IMR-90 (cell line): ENCODE measurements around the gene MRTFA. TPM values are rescaled to one million over a fixed set of nuclear protein-coding genes. Genes with fewer than 3 reads are reported as not detected.

Experiments
- ATAC-seq: fragments of 200-7000 bp; cut with Tn5 transposase; 2 replicates; pipeline ENCODE4 v1.9.1; 2020; ENCODE audit warnings: low read depth, mild to moderate bottlenecking, moderate library complexity
- BruUV-seq: library from RNA; stranded (reverse); fragments of 400-500 nt; replicated peaks from 2 replicates; lab custom pipeline; 2021; lab: Mats Ljungman, UMichigan
- CTCF ChIA-PET: fragments of 300-600 bp; formaldehyde crosslinking; extraction: SDS; loops from one replicate; lab custom pipeline; 2021; ENCODE audit warnings: antibody characterized with exemption; lab: Yijun Ruan, JAX
- POLR2A ChIA-PET: fragments of 300-600 bp; sonication (Branson Sonifier 250); formaldehyde crosslinking; loops from one replicate; lab custom pipeline; 2022; ENCODE audit warnings: antibody characterized with exemption; ENCODE audit not compliant: unreplicated experiment; lab: Charles Lee
- DNase-seq: peaks from one replicate; pipeline ENCODE4 v3.0.0; 2013
- H2AFZ ChIP-seq: replicated peaks from 2 replicates; pipeline ENCODE3; 2013; ENCODE audit warnings: low read length, mild to moderate bottlenecking; ENCODE audit not compliant: poor library complexity
- H2AK5ac ChIP-seq: 2 replicates; pipeline ENCODE4 v1.6.1; 2013; ENCODE audit warnings: low read depth, low read length, inconsistent platforms
- H2AK9ac ChIP-seq: replicated peaks from 2 replicates; pipeline ENCODE3; 2013; ENCODE audit warnings: mild to moderate bottlenecking, low read depth, low read length, moderate library complexity; ENCODE audit not compliant: poor library complexity
- H2BK120ac ChIP-seq: 2 replicates; pipeline ENCODE4 v1.6.1; 2013; ENCODE audit warnings: low read depth, low read length, inconsistent platforms
- H2BK15ac ChIP-seq: 3 replicates; pipeline ENCODE4 v1.6.1; 2013; ENCODE audit warnings: low read depth, low read length, inconsistent platforms
- H2BK20ac ChIP-seq: 2 replicates; pipeline ENCODE4 v1.6.1; 2013; ENCODE audit warnings: low read depth, mild to moderate bottlenecking, inconsistent platforms, low read length, moderate library complexity
- H2BK5ac ChIP-seq: 2 replicates; pipeline ENCODE4 v1.6.1; 2013; ENCODE audit warnings: mild to moderate bottlenecking, low read depth, low read length, inconsistent platforms; ENCODE audit not compliant: poor library complexity, severe bottlenecking
- H3K14ac ChIP-seq: replicated peaks from 2 replicates; pipeline ENCODE4 v1.6.1; 2013; ENCODE audit warnings: low read depth, low read length, inconsistent platforms
- H3K18ac ChIP-seq: 2 replicates; pipeline ENCODE4 v1.6.1; 2013; ENCODE audit warnings: low read depth, low read length, control low read depth
- H3K23ac ChIP-seq: 2 replicates; pipeline ENCODE4 v1.6.1; 2013; ENCODE audit warnings: low read depth, low read length, inconsistent platforms
- H3K27ac ChIP-seq: 2 replicates; pipeline ENCODE4 v1.5.1; 2013; ENCODE audit warnings: mild to moderate bottlenecking, control low read depth, low read length; ENCODE audit not compliant: insufficient read depth
- H3K27me3 ChIP-seq: 2 replicates; pipeline ENCODE4 v1.6.1; 2013; ENCODE audit warnings: low read length; ENCODE audit not compliant: control insufficient read depth, insufficient read depth
- H3K36me3 ChIP-seq: 2 replicates; pipeline ENCODE4 v1.6.1; 2013; ENCODE audit warnings: low read length, mixed read lengths; ENCODE audit not compliant: control insufficient read depth, insufficient read depth
- H3K4ac ChIP-seq: 2 replicates; pipeline ENCODE4 v1.6.1; 2013; ENCODE audit warnings: low read depth, low read length, inconsistent platforms
- H3K4me1 ChIP-seq: 2 replicates; pipeline ENCODE4 v1.6.1; 2013; ENCODE audit warnings: low read length, mixed read lengths; ENCODE audit not compliant: control insufficient read depth, insufficient read depth
- H3K4me2 ChIP-seq: 2 replicates; pipeline ENCODE4 v1.6.1; 2013; ENCODE audit warnings: low read depth, mild to moderate bottlenecking, control low read depth, low read length, moderate library complexity
- H3K4me3 ChIP-seq: 2 replicates; pipeline ENCODE4 v1.5.1; 2013; ENCODE audit warnings: low read depth, mild to moderate bottlenecking, control low read depth, low read length, moderate library complexity; ENCODE audit not compliant: insufficient read depth
- H3K56ac ChIP-seq: 2 replicates; pipeline ENCODE4 v1.6.1; 2013; ENCODE audit warnings: low read length, inconsistent platforms; ENCODE audit not compliant: insufficient read depth; ENCODE audit errors: extremely low read depth
- H3K79me1 ChIP-seq, 2 experiments: 2 replicates each; pipeline ENCODE4 v1.6.1; 2013; ENCODE audit warnings: low read length in 2 of 2, inconsistent platforms in 1 of 2, low read depth in 1 of 2
- H3K9ac ChIP-seq: 2 replicates; pipeline ENCODE4 v1.6.1; 2013; ENCODE audit warnings: low read depth, low read length, control low read depth
- H3K9me1 ChIP-seq: 2 replicates; pipeline ENCODE4 v1.6.1; 2013; ENCODE audit warnings: low read length, inconsistent platforms; ENCODE audit not compliant: insufficient read depth
- H3K9me3 ChIP-seq: 2 replicates; pipeline ENCODE4 v1.6.1; 2013; ENCODE audit warnings: low read length; ENCODE audit not compliant: control insufficient read depth, insufficient read depth
- H4K20me1 ChIP-seq: 2 replicates; pipeline ENCODE4 v1.6.1; 2013; ENCODE audit warnings: low read length, inconsistent platforms; ENCODE audit not compliant: insufficient read depth
- H4K5ac ChIP-seq: 2 replicates; pipeline ENCODE4 v1.6.1; 2013; ENCODE audit warnings: mild to moderate bottlenecking, low read depth, low read length, control low read depth
- H4K8ac ChIP-seq, 2 experiments: 2 replicates each; pipeline ENCODE4 v1.6.1; 2013; ENCODE audit warnings: low read depth in 2 of 2, low read length in 2 of 2, control low read depth in 1 of 2, inconsistent platforms in 1 of 2
- H4K91ac ChIP-seq: 2 replicates; pipeline ENCODE4 v1.6.1; 2013; ENCODE audit warnings: low read depth, low read length, inconsistent platforms; ENCODE audit not compliant: insufficient read depth
- BHLHE40 ChIP-seq: fragments of 150-350 bp; IDR thresholded peaks from 2 replicates; pipeline ENCODE4 v1.6.1; 2016; ENCODE audit warnings: mild to moderate bottlenecking, low read depth, low read length
- CEBPB ChIP-seq: IDR thresholded peaks from 2 replicates; pipeline ENCODE4 v1.6.1; 2012; ENCODE audit warnings: low read depth, low read length, improper control_type of control experiment
- CHD1 ChIP-seq: IDR thresholded peaks from 2 replicates; pipeline ENCODE4 v1.6.1; 2012; ENCODE audit warnings: low read depth, low read length, improper control_type of control experiment
- FOS ChIP-seq: fragments of 150-350 bp; IDR thresholded peaks from 2 replicates; pipeline ENCODE4 v1.6.1; 2016; ENCODE audit warnings: low read depth, low read length
- MXI1 ChIP-seq: IDR thresholded peaks from 2 replicates; pipeline ENCODE4 v1.6.1; 2012; ENCODE audit warnings: low read depth, mild to moderate bottlenecking, low read length, moderate library complexity, borderline replicate concordance
- NFE2L2 ChIP-seq: fragments of 150-350 bp; IDR thresholded peaks from 2 replicates; pipeline ENCODE4 v1.6.1; 2016; ENCODE audit warnings: low read depth, mild to moderate bottlenecking, low read length
- POLR2A ChIP-seq: IDR thresholded peaks from 2 replicates; pipeline ENCODE4 v1.6.1; 2012; ENCODE audit warnings: mild to moderate bottlenecking, low read depth, low read length
- RAD21 ChIP-seq: IDR thresholded peaks from 2 replicates; pipeline ENCODE4 v1.6.1; 2012; ENCODE audit warnings: low read length, improper control_type of control experiment
- RFX5 ChIP-seq: IDR thresholded peaks from 2 replicates; pipeline ENCODE4 v1.8.0; 2012; ENCODE audit warnings: low read depth, mild to moderate bottlenecking, low read length, moderate library complexity
- SMC3 ChIP-seq: fragments of 150-350 bp; IDR thresholded peaks from 2 replicates; pipeline ENCODE4 v1.6.1; 2016; ENCODE audit warnings: low read depth, mild to moderate bottlenecking, antibody characterized with exemption, low read length, moderate library complexity
- whole genome bisulfite sequencing, 2 experiments: methylation state at CpG; one replicate each; pipeline versions ENCODE4 v1.1.5 to v1.1.7; 2013; ENCODE audit warnings: missing lambda C conversion rate in 2 of 2; ENCODE audit not compliant: insufficient read length in 1 of 2; ENCODE audit errors: extremely low coverage in 2 of 2; 5-methylcytosine and 5-hydroxymethylcytosine counted together
- dilution Hi-C: fragments of 300-500 bp; cut with HindIII; formaldehyde crosslinking; loops from one replicate; pipeline ENCODE4 v1.14.3; 2018; ENCODE audit warnings: low sequenced_read_pairs; ENCODE audit not compliant: unreplicated experiment
- in situ Hi-C: fragments of 300-500 bp; cut with MboI; formaldehyde crosslinking; loops from 3 replicates; pipeline ENCODE4 v1.14.3; 2019; ENCODE audit warnings: low sequenced_read_pairs, inconsistent platforms, mixed read lengths
- intact Hi-C: fragments of 100-400 bp; cut with micrococcal nuclease; formaldehyde crosslinking; loops from 2 replicates; pipeline ENCODE4 v1.10.0; 2022
- polyA plus RNA-seq, 3 experiments: library from polyadenylated mRNA; depleted of rRNA; stranded (reverse); fragments of >200 nt; gene quantifications; 2 replicates each; pipeline ENCODE4 v1.2.3, GENCODE V29; 2012; ENCODE audit warnings: low replicate concordance in 1 of 3
- total RNA-seq: library from RNA; depleted of rRNA; stranded (reverse); fragments of >200 nt; gene quantifications from 2 replicates; pipeline ENCODE4 v1.2.3, GENCODE V29; 2012
- TF ChIP-seq, protein P1 (sequence below): fragments of 150-350 bp; IDR thresholded peaks from 2 replicates; pipeline ENCODE4 v1.6.1; 2016; ENCODE audit warnings: low read depth, mild to moderate bottlenecking, low read length, moderate library complexity, borderline replicate concordance
- TF ChIP-seq, protein P2 (sequence below): conservative IDR thresholded peaks from 2 replicates; pipeline ENCODE4 v1.5.1; 2012; ENCODE audit warnings: mild to moderate bottlenecking, low read depth, low read length, improper control_type of control experiment
- TF ChIP-seq, protein P3 (sequence below): fragments of 150-350 bp; IDR thresholded peaks from 2 replicates; pipeline ENCODE4 v1.6.1; 2017; ENCODE audit warnings: mild to moderate bottlenecking, antibody characterized with exemption, low read length, low read depth

MRTFA gene
- total and polyA plus RNA-seq, 2 of the 4 experiments (the other 2 are of a cell fraction) = 12.5 to 17.2 TPM

DNA sequence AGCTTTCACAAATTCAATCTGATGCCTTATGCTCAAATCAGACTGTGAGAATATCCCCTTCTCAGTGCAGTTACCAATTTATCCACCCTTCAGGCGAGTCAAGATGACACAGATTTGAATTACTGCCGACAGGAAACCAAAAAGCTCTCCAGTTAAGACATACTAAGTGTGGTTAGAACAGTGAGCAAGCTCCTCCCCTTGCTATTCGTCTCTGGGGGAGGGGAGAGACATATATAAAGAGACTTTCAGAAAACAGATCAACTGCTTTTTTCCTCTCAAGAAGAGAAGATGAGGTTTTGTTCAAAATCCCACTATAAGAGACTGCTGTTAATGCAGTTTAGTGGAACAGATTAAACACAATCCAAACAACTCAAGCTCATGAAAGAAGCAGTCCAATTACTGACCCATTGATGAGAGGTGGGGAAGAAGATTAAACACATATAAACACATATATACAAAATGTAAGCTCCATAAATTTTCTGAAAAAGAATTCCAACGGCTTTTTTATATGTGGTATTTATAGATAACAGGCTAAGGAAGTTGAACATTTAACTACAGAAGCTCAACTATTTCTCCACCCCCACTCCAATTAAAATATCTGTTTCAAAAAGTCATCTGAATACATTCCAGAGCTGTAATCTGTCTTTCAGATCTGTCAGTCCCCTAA lies 102.7 kb downstream of the MRTFA start:
- Histone ChIP-seq H4K91ac (peak overlapping the region; percentile 63; the same call in 1 of the 2 replicates), H3K79me1 (peaks cover 13 to 56% of the 10 kb centered on the region in 2 experiments; a peak in 3 of 4 replicates), H2BK5ac (peak overlapping the region; percentile 95), H3K4me3 (peak overlapping the region; percentile 3; the same call in 1 of the 2 replicates), H3K4me1 (peaks cover 19% of the 10 kb centered on the region), H4K20me1 (peaks cover 23% of the 10 kb centered on the region; the same call in 1 of the 2 replicates), H4K8ac (peak overlapping the region; percentile 16 to 60; a peak in 1 of 4 replicates), H2AK9ac (no peak overlapping the region), H2BK120ac (peak overlapping the region; percentile 72), H3K14ac (peak overlapping the region; percentile 83; the same call in 1 of the 2 replicates), H3K4ac (peak overlapping the region; percentile 89; the same call in 1 of the 2 replicates), H2AK5ac (0 out of 2 replicates have a peak overlapping the region, but pooled peaks have one; percentile 2), H3K23ac (peak overlapping the region; percentile 34; the same call in 1 of the 2 replicates), H3K27me3 (no peaks in the 10 kb centered on the region), H2BK15ac (peak overlapping the region; percentile 22; the same call in 1 of the 3 replicates), H3K56ac (no peak overlapping the region; the same call in 1 of the 2 replicates), H3K4me2 (peak overlapping the region; percentile 78), H3K27ac (peak overlapping the region; percentile 8; the same call in 1 of the 2 replicates), H2BK20ac (no peak overlapping the region), H4K5ac (peak overlapping the region; percentile 63; the same call in 1 of the 2 replicates), H3K9me1 (peaks cover 10% of the 10 kb centered on the region), H3K9ac (peak overlapping the region; percentile 6; the same call in 1 of the 2 replicates), H3K36me3 (no peaks in the 10 kb centered on the region), H3K18ac (peak overlapping the region; percentile 80; the same call in 1 of the 2 replicates), H2AFZ (no peak overlapping the region), H3K9me3 (no peaks in the 10 kb centered on the region)
- ChIA-PET POLR2A (interaction anchor here (0.6 kb wide), 1 partner anchor 142 kb away, joined by 3 read pairs; no protein-coding TSS in a partner anchor), CTCF (interaction anchor here (0.6 to 2.3 kb wide), 2 partner anchors 9 to 96 kb away, joined by 4 to 16 read pairs; no protein-coding TSS in a partner anchor)
- BruUV-seq = no TSS peak
- DNase-seq (peak; percentile 74), ATAC-seq (peak; percentile 57)
- WGBS, 2 experiments = no CpG with 5 or more reads among the region's 4 CpGs
- in situ Hi-C loops = no loop called here
- dilution Hi-C loops = no loop called here
- intact Hi-C loops = loop anchor here (5.0 kb wide), 1 partner anchor 103 kb away; the partner anchor contains the start of gene MRTFA
- TF ChIP-seq, protein P1, sequence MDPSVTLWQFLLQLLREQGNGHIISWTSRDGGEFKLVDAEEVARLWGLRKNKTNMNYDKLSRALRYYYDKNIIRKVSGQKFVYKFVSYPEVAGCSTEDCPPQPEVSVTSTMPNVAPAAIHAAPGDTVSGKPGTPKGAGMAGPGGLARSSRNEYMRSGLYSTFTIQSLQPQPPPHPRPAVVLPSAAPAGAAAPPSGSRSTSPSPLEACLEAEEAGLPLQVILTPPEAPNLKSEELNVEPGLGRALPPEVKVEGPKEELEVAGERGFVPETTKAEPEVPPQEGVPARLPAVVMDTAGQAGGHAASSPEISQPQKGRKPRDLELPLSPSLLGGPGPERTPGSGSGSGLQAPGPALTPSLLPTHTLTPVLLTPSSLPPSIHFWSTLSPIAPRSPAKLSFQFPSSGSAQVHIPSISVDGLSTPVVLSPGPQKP = no peak
- no peak for TF ChIP-seq MXI1
- no peak for TF ChIP-seq CHD1
- no peak for TF ChIP-seq BHLHE40
- TF ChIP-seq FOS = no peak
- no peak for TF ChIP-seq SMC3
- TF ChIP-seq POLR2A = no peak
- TF ChIP-seq RFX5 = no peak
- TF ChIP-seq RAD21 = no peak
- no peak for TF ChIP-seq NFE2L2
- TF ChIP-seq, protein P2, sequence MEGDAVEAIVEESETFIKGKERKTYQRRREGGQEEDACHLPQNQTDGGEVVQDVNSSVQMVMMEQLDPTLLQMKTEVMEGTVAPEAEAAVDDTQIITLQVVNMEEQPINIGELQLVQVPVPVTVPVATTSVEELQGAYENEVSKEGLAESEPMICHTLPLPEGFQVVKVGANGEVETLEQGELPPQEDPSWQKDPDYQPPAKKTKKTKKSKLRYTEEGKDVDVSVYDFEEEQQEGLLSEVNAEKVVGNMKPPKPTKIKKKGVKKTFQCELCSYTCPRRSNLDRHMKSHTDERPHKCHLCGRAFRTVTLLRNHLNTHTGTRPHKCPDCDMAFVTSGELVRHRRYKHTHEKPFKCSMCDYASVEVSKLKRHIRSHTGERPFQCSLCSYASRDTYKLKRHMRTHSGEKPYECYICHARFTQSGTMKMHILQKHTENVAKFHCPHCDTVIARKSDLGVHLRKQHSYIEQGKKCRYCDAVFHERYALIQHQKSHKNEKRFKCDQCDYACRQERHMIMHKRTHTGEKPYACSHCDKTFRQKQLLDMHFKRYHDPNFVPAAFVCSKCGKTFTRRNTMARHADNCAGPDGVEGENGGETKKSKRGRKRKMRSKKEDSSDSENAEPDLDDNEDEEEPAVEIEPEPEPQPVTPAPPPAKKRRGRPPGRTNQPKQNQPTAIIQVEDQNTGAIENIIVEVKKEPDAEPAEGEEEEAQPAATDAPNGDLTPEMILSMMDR = no peak
- TF ChIP-seq, protein P3, sequence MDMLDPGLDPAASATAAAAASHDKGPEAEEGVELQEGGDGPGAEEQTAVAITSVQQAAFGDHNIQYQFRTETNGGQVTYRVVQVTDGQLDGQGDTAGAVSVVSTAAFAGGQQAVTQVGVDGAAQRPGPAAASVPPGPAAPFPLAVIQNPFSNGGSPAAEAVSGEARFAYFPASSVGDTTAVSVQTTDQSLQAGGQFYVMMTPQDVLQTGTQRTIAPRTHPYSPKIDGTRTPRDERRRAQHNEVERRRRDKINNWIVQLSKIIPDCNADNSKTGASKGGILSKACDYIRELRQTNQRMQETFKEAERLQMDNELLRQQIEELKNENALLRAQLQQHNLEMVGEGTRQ = no peak
- TF ChIP-seq CEBPB = no peak
